AG04450 (cell line): ENCODE data around the gene ARHGAP8. TPM values are rescaled to one million over a fixed set of nuclear protein-coding genes. Genes with fewer than 3 reads are reported as not detected.

Experiments
- CTCF ChIA-PET: fragments of 300-600, 350-600 bp; formaldehyde crosslinking; extraction: SDS; loops from one replicate; lab custom pipeline; 2022; ENCODE audit warnings: antibody characterized with exemption, inconsistent platforms; lab: Charles Lee
- POLR2A ChIA-PET: fragments of 350-600 bp; formaldehyde crosslinking; extraction: SDS; loops from one replicate; lab custom pipeline; 2021; ENCODE audit warnings: antibody characterized with exemption, inconsistent platforms; lab: Yijun Ruan, JAX
- DNase-seq: peaks from one replicate; pipeline ENCODE4 v3.0.0-alpha.2; 2011; ENCODE audit warnings: low read depth, low spot score
- H3K27ac ChIP-seq: one replicate; pipeline ENCODE4 v1.5.1; 2012; ENCODE audit warnings: low read depth, low read length, control low read depth
- H3K27me3 ChIP-seq: one replicate; pipeline ENCODE4 v1.6.0; 2012; ENCODE audit warnings: low read length; ENCODE audit not compliant: control insufficient read depth, insufficient read depth
- H3K4me3 ChIP-seq: 2 replicates; pipeline ENCODE4 v1.5.1; 2011; ENCODE audit warnings: mild to moderate bottlenecking, low read depth, low read length, control low read depth
- H3K9me3 ChIP-seq: 2 replicates; pipeline ENCODE4 v1.5.1; 2012; ENCODE audit warnings: low read length; ENCODE audit not compliant: control insufficient read depth, insufficient read depth
- CTCF ChIP-seq: IDR thresholded peaks from 2 replicates; pipeline ENCODE4 v1.5.1; 2011; ENCODE audit warnings: low read depth, low read length, control low read depth, inconsistent platforms
- polyA plus RNA-seq: library from polyadenylated mRNA; depleted of rRNA; stranded (reverse); fragments of >200 nt; gene quantifications from 2 replicates; pipeline ENCODE4 v1.2.3, GENCODE V29; 2011

ARHGAP8 gene
- polyA plus RNA-seq, 1 experiment, result 0.16 TPM

GRCh38 chr22:44815099-44816070, 63.0 kb downstream of the ARHGAP8 start:
- no peak for DNase-seq
- TF ChIP-seq CTCF, result no peak
- Histone ChIP-seq H3K27me3 (peaks cover 2% of the 10 kb centered on the region), H3K27ac (no peak overlapping the region), H3K9me3 (peaks cover 3% of the 10 kb centered on the region), H3K4me3 (no peak overlapping the region)
- ChIA-PET POLR2A (interaction anchor here (0.5 kb wide), 1 partner anchor 25 kb away, joined by 6 read pairs; no protein-coding TSS in a partner anchor), CTCF (no interaction called here)

- TF ChIP-seq CTCF, result no peak
- peaks cover 3% of the 10 kb centered on the region for H3K9me3 ChIP-seq
- ChIA-PET POLR2A (no interaction called here), CTCF (no interaction called here)
- no peak for DNase-seq
- H3K27me3 ChIP-seq, result peaks cover 2% of the 10 kb centered on the region
- no peak overlapping the region for H3K4me3 ChIP-seq
- no peak overlapping the region for H3K27ac ChIP-seq
These were observed 63.8 kb downstream of the ARHGAP8 start for GRCh38 chr22:44816141-44816540.

- no peak overlapping the region for H3K4me3 ChIP-seq
- ChIA-PET POLR2A (no interaction called here), CTCF (interaction anchor here (1.2 kb wide), 1 partner anchor 36 kb away, joined by 3 read pairs; no protein-coding TSS in a partner anchor)
- DNase-seq, result no peak
- no peak for TF ChIP-seq CTCF
- H3K27me3 ChIP-seq, result peaks cover 23% of the 10 kb centered on the region
- H3K9me3 ChIP-seq, result no peaks in the 10 kb centered on the region; the same call in 1 of the 2 replicates
- H3K27ac ChIP-seq, result no peak overlapping the region
These were observed 66.4 kb downstream of the ARHGAP8 start for GRCh38 chr22:44818727-44819126.

- POLR2A ChIA-PET, result no interaction called here
- Histone ChIP-seq H3K27ac (no peak overlapping the region), H3K9me3 (no peaks in the 10 kb centered on the region), H3K27me3 (peaks cover 28% of the 10 kb centered on the region), H3K4me3 (no peak overlapping the region)
- no peak for TF ChIP-seq CTCF
- no peak for DNase-seq
- CTCF ChIA-PET, result interaction anchor here (0.8 to 1.7 kb wide), 10 partner anchors 9 to 426 kb away, joined by 3 to 22 read pairs (median 4); no protein-coding TSS in a partner anchor
These were observed 67.7 kb downstream of the ARHGAP8 start for GRCh38 chr22:44819966-44820631.
